Ovary (tissue), 9 donors: Measurements from ENCODE around the gene MANSC1. TPM values are rescaled to one million over a fixed set of nuclear protein-coding genes. Genes with fewer than 3 reads are reported as not detected.

ENCODE experiments used
- DNase-seq, 5 donors: peaks; one replicate each; pipeline ENCODE4 v3.0.0-alpha.2; 2019 to 2020
- H3K27ac ChIP-seq, 2 donors: fragments of 200-600 bp; one replicate each; pipeline versions ENCODE4 v1.5.1 to v1.8.0; 2019 to 2022
- H3K27me3 ChIP-seq: fragments of 200-600 bp; one replicate; pipeline ENCODE4 v1.8.0; 2022
- H3K36me3 ChIP-seq: fragments of 200-600 bp; sonication (generic); one replicate; pipeline ENCODE4 v1.5.1; 2019
- H3K4me1 ChIP-seq: one replicate; pipeline ENCODE4 v1.8.1; 2013; ENCODE audit warnings: mild to moderate bottlenecking, moderate library complexity; ENCODE audit not compliant: insufficient read depth
- H3K4me3 ChIP-seq: fragments of 200-600 bp; sonication (generic); one replicate; pipeline ENCODE4 v1.5.1; 2017
- H3K9me3 ChIP-seq, 2 donors: fragments of 200-600 bp in 1 of 2; sonication (generic) in 1 of 2; one replicate each; pipeline versions ENCODE4 v1.5.1 to v1.8.1; 2013 to 2019; ENCODE audit warnings: mild to moderate bottlenecking in 1 of 2, moderate library complexity in 1 of 2
- EP300 ChIP-seq: sonication (generic); formaldehyde crosslinking; IDR thresholded peaks from one replicate; pipeline ENCODE4 v1.6.1; 2017; ENCODE audit warnings: antibody characterized with exemption
- POLR2A ChIP-seq: fragments of 450-650 bp; IDR thresholded peaks from one replicate; pipeline ENCODE4 v1.6.1; 2017; ENCODE audit warnings: antibody characterized with exemption, mild to moderate bottlenecking, moderate library complexity
- WGBS, 3 donors: extraction: QIAGEN DNeasy Blood & Tissue Kit in 1 of 3; methylation state at CpG; one replicate each; pipeline versions ENCODE4 v1.1.5 to v1.1.7; 2013 to 2017; 5-methylcytosine and 5-hydroxymethylcytosine counted together
- intact Hi-C, 4 donors: fragments of 100-400 bp; cut with DNase I; formaldehyde crosslinking; loops; one replicate each; pipeline versions ENCODE4 v1.11.0 to v1.15.1; 2022 to 2023
- polyA plus RNA-seq, 2 donors: library from polyadenylated mRNA; stranded (reverse); fragments of 200-250 nt in 1 of 2; fragments of 350-450 nt in 1 of 2; fragmentation: Illumina TruSeq in 1 of 2; extraction: RNeasy Lipid Tissue Mini Kit (QIAGEN cat#74804) in 1 of 2; gene quantifications; one replicate each; pipeline ENCODE4 v1.2.3, GENCODE V29; 2013 to 2014
- total RNA-seq, 7 donors: library from RNA; depleted of rRNA in 2 of 7; stranded (reverse); fragments of >200 nt in 2 of 7; fragmentation: NEBNext Ultra II Directional in 3 of 7; extraction: Animal tissue kit (Norgen Biotek cat#: 25700) in 3 of 7; gene quantifications; one replicate each; pipeline versions ENCODE4 v1.1.0 to v1.2.4, GENCODE V29; 2016 to 2023
- TF ChIP-seq, protein P1 (sequence below), 3 donors: fragments of 450-650 bp in 2 of 3; fragments of 200-600 bp in 1 of 3; IDR thresholded peaks; one replicate each; pipeline versions ENCODE4 v1.5.1 to v1.8.0; 2016 to 2022; ENCODE audit warnings: antibody characterized with exemption in 3 of 3, mild to moderate bottlenecking in 1 of 3
- donor health status: DM: no; HTN: no; CAD: no; lungs with moderate emphysema.
- donor health status: DM: no; HTN: no; CAD: no.
- donor health status: Bipolar disorder and iron deficiency.
- donor health status: DM: yes; HTN: yes; CAD: no.
- donor health status: DM: no; HTN: no; CAD: no.
- donor health status: DM: yes; HTN: yes; CAD: no.

Gene MANSC1
- total and polyA plus RNA-seq, 9 donors = 5.0 to 33.3 (median 17.2) TPM

DNA sequence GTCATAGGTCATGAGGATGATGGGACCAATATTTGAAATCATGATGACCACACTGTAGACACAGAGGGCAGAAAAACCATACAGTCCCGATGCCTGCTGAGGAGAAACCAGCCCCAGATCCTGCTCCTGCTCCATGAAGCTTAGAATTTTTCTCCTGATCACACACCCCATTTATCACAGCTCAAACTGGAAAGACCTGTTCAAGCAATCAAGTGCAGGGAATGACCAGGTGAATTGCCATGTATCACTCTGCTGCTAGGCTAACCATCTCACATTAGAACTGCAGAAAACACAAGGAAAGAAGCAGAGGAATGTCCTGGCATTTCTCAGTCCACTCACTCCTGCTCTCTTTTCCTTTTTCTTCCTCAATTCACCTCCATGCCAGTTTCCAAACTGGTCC, 18.1 kb downstream of the MANSC1 start:
- intact Hi-C loops = loop anchor here in 2 of 4 donors (5.0 to 10.0 kb wide), 2 partner anchors 250 to 747 kb away; no protein-coding TSS in a partner anchor
- H3K4me3 ChIP-seq = no peak overlapping the region
- WGBS, 3 donors = 78 to 96% (median 87%) methylated on average over 1 of the region's 1 CpG
- no peaks in the 10 kb centered on the region for H3K27me3 ChIP-seq
- H3K27ac ChIP-seq = no peak overlapping the region
- TF ChIP-seq POLR2A (no peak), EP300 (no peak)
- TF ChIP-seq, protein P1, sequence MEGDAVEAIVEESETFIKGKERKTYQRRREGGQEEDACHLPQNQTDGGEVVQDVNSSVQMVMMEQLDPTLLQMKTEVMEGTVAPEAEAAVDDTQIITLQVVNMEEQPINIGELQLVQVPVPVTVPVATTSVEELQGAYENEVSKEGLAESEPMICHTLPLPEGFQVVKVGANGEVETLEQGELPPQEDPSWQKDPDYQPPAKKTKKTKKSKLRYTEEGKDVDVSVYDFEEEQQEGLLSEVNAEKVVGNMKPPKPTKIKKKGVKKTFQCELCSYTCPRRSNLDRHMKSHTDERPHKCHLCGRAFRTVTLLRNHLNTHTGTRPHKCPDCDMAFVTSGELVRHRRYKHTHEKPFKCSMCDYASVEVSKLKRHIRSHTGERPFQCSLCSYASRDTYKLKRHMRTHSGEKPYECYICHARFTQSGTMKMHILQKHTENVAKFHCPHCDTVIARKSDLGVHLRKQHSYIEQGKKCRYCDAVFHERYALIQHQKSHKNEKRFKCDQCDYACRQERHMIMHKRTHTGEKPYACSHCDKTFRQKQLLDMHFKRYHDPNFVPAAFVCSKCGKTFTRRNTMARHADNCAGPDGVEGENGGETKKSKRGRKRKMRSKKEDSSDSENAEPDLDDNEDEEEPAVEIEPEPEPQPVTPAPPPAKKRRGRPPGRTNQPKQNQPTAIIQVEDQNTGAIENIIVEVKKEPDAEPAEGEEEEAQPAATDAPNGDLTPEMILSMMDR (IDR thresholded peaks at IDR 0.05) = no peak
- H3K9me3 ChIP-seq = no peaks in the 10 kb centered on the region
- H3K4me1 ChIP-seq = peaks cover 4% of the 10 kb centered on the region
- no peaks in the 10 kb centered on the region for H3K36me3 ChIP-seq
- no peak for DNase-seq

DNA sequence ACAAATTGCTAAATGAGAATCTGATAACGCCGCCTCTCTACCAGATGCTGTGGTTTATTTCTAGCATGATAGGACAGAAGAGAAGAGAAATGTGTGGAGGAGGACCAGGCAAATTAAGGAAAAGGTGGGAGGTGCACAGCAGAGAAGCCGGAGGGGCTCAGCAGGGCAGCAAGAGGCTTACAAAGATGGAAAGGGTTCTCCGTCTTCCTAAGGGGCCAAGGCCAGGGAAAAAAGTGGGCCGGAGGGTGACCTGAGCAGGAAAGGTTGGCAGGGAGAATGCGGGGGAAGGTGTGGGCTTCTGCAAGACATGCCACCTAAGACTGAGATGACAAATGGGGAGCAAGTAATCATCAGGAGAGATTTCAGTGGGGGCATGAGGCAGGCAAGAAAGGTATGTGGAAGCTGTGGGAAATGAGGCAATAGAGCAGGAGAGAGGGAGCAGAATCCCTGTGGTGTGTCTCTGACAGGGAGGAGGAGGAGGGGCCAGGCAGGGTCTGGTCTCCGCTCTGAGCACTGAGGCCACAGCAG, 18.7 kb downstream of the MANSC1 start:
- 71 to 89% (median 74%) methylated on average over 7 of the region's 7 CpGs for WGBS, 3 donors
- no peak for DNase-seq
- intact Hi-C loops = loop anchor here in 2 of 4 donors (5.0 to 10.0 kb wide), 2 partner anchors 249 to 747 kb away; no protein-coding TSS in a partner anchor
- Histone ChIP-seq H3K36me3 (no peaks in the 10 kb centered on the region), H3K4me1 (peaks cover 4% of the 10 kb centered on the region), H3K27ac (no peak overlapping the region), H3K27me3 (no peaks in the 10 kb centered on the region), H3K4me3 (no peak overlapping the region), H3K9me3 (no peaks in the 10 kb centered on the region)
- TF ChIP-seq POLR2A (no peak), EP300 (no peak)
- TF ChIP-seq, protein P1 (IDR thresholded peaks at IDR 0.05) = no peak

DNA sequence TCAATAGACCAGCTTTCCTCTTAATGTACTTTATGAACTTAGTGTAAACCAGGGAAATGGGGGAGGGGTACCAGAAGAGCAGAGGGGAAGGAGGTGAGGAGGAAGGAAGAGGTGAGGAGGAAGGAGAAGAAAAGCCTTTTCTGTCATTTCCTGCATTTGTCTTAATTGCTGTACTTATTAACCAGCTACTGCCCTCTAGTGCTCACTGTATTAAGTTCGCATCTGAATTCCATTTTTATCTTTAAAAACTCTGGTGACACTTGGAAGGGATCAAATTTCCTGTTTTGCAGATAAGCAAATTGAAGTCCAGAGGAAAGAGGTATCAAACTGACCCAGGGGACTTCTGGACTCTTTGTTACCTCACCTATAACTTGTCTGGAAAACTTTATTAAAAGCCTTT, 22.2 kb downstream of the MANSC1 start:
- H3K9me3 ChIP-seq = no peaks in the 10 kb centered on the region
- no peak overlapping the region for H3K27ac ChIP-seq
- intact Hi-C loops = loop anchor here in 1 of 4 donors (10.0 kb wide), 1 partner anchor 243 kb away; no protein-coding TSS in a partner anchor
- TF ChIP-seq, protein P1 (IDR thresholded peaks at IDR 0.05) = peak; percentile 46 to 61 (median 58)
- TF ChIP-seq POLR2A = no peak
- 0 to 2% (median 2%) methylated on average over 1 of the region's 1 CpG for WGBS, 3 donors
- no peaks in the 10 kb centered on the region for H3K36me3 ChIP-seq
- no peaks in the 10 kb centered on the region for H3K27me3 ChIP-seq
- no peaks in the 10 kb centered on the region for H3K4me1 ChIP-seq
- no peak overlapping the region for H3K4me3 ChIP-seq
- no peak for DNase-seq

DNA sequence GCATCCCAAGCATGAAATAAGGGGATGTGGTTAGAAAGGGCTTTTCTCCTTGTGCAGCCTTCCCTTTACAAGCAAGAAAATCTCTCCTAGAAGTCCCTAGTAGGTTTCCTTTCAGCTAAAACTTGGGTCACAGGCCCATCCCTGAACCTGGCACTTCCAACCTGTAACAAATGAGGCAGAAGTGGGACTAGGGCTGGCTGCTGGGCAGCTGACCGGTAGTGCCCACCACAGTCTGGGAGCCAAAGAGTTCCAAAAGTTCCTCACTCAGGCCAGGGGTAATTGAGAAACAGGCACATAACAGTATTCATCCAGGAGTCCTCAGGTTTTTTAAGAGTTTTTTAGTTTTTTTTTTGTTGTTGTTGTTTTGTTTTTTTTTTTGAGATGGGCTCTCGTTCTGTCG, 23.8 kb downstream of the MANSC1 start:
- WGBS, 3 donors = 77 to 89% (median 84%) methylated on average over 3 of the region's 3 CpGs
- DNase-seq = no peak
- H3K36me3 ChIP-seq = no peaks in the 10 kb centered on the region
- intact Hi-C loops = loop anchor here in 1 of 4 donors (10.0 kb wide), 1 partner anchor 241 kb away; no protein-coding TSS in a partner anchor
- H3K4me1 ChIP-seq = no peaks in the 10 kb centered on the region
- no peak for TF ChIP-seq POLR2A
- TF ChIP-seq, protein P1 (IDR thresholded peaks at IDR 0.05) = no peak
- no peak overlapping the region for H3K27ac ChIP-seq
- H3K9me3 ChIP-seq = no peaks in the 10 kb centered on the region
- no peak overlapping the region for H3K4me3 ChIP-seq
- H3K27me3 ChIP-seq = no peaks in the 10 kb centered on the region
